Progenitor cell of endocrine pancreas (in vitro differentiated cells): ENCODE measurements around the gene FMN2. TPM values are rescaled to one million over a fixed set of nuclear protein-coding genes. Genes with fewer than 3 reads are reported as not detected.

ENCODE experiments used
- DNase-seq: peaks from one replicate; pipeline ENCODE4 v3.0.0; 2021; ENCODE audit warnings: low spot score; ENCODE audit not compliant: unreplicated experiment
- H3K27ac Mint-ChIP-seq: 2 replicates; pipeline ENCODE4 v1.8.0; 2021; ENCODE audit warnings: mild to moderate bottlenecking, moderate library complexity, mixed read lengths
- H3K27me3 Mint-ChIP-seq: 2 replicates; pipeline ENCODE4 v1.8.0; 2021; ENCODE audit warnings: mixed read lengths
- H3K36me3 Mint-ChIP-seq: 2 replicates; pipeline ENCODE4 v1.8.0; 2022; ENCODE audit warnings: mixed read lengths; ENCODE audit not compliant: insufficient read depth
- H3K4me1 Mint-ChIP-seq: 2 replicates; pipeline ENCODE4 v1.8.0; 2021; ENCODE audit warnings: low read depth, mixed read lengths
- H3K4me3 Mint-ChIP-seq: 2 replicates; pipeline ENCODE4 v1.8.0; 2021; ENCODE audit warnings: low read depth, mild to moderate bottlenecking, moderate library complexity, mixed read lengths
- H3K9me3 Mint-ChIP-seq: 2 replicates; pipeline ENCODE4 v1.8.0; 2021; ENCODE audit warnings: low read depth, mixed read lengths
- CTCF ChIP-seq: fragments of 200-600 bp; sonication (generic); IDR thresholded peaks from one replicate; pipeline ENCODE4 v1.5.0; 2021; ENCODE audit warnings: antibody characterized with exemption, mild to moderate bottlenecking; ENCODE audit not compliant: unreplicated experiment
- total RNA-seq: library from RNA; stranded (reverse); gene quantifications from 2 replicates; pipeline ENCODE4 v1.2.1, GENCODE V29; 2021

The FMN2 gene
- total RNA-seq, 1 donor from 2014 or later: 3.2 TPM

- Mint-ChIP-seq H3K4me3 (no peak overlapping the region), H3K9me3 (peaks cover 6% of the 10 kb centered on the region), H3K36me3 (peaks cover 3% of the 10 kb centered on the region), H3K4me1 (peaks cover 27% of the 10 kb centered on the region), H3K27me3 (peaks cover 3% of the 10 kb centered on the region), H3K27ac (no peak overlapping the region)
- no peak for TF ChIP-seq CTCF
- no peak for DNase-seq
These were observed 303.7 kb downstream of the FMN2 start for GRCh38 chr1:240395336-240395735.

GRCh38 chr1:240399381-240399780 is 307.7 kb downstream of the FMN2 start:
- Mint-ChIP-seq H3K9me3 (no peaks in the 10 kb centered on the region), H3K27ac (no peak overlapping the region), H3K4me1 (peaks cover 26% of the 10 kb centered on the region), H3K4me3 (no peak overlapping the region), H3K27me3 (peaks cover 3% of the 10 kb centered on the region), H3K36me3 (no peaks in the 10 kb centered on the region)
- no peak for DNase-seq
- TF ChIP-seq CTCF: no peak

GRCh38 chr1:240401731-240402130 is 310.0 kb downstream of the FMN2 start:
- H3K4me3 Mint-ChIP-seq: no peak overlapping the region

GRCh38 chr1:240402326-240402725 is 310.6 kb downstream of the FMN2 start:
- no peaks in the 10 kb centered on the region for H3K27me3 Mint-ChIP-seq
- H3K27ac Mint-ChIP-seq: no peak overlapping the region
- H3K4me3 Mint-ChIP-seq: no peak overlapping the region
- DNase-seq: no peak
- H3K4me1 Mint-ChIP-seq: peaks cover 22% of the 10 kb centered on the region
- no peak for TF ChIP-seq CTCF
- no peaks in the 10 kb centered on the region for H3K9me3 Mint-ChIP-seq
- H3K36me3 Mint-ChIP-seq: no peaks in the 10 kb centered on the region

More at GRCh38 chr1:240401731-240402130, 310.0 kb downstream of the FMN2 start:
- no peaks in the 10 kb centered on the region for H3K9me3 Mint-ChIP-seq
- no peak overlapping the region for H3K27ac Mint-ChIP-seq
- TF ChIP-seq CTCF: no peak
- no peaks in the 10 kb centered on the region for H3K36me3 Mint-ChIP-seq
- H3K4me1 Mint-ChIP-seq: peaks cover 26% of the 10 kb centered on the region
- no peaks in the 10 kb centered on the region for H3K27me3 Mint-ChIP-seq
- DNase-seq: no peak

GRCh38 chr1:240404286-240404685 is 312.6 kb downstream of the FMN2 start:
- no peak overlapping the region for H3K27ac Mint-ChIP-seq
- no peaks in the 10 kb centered on the region for H3K36me3 Mint-ChIP-seq
- H3K4me3 Mint-ChIP-seq: no peak overlapping the region
- H3K9me3 Mint-ChIP-seq: no peaks in the 10 kb centered on the region
- no peak for DNase-seq
- TF ChIP-seq CTCF: no peak
- H3K4me1 Mint-ChIP-seq: peaks cover 8% of the 10 kb centered on the region
- H3K27me3 Mint-ChIP-seq: no peaks in the 10 kb centered on the region
